ENCODE data around the gene TGFBR3. TPM values are rescaled to one million over a fixed set of nuclear protein-coding genes. Genes with fewer than 3 reads are reported as not detected.

TGFBR3 gene
- total and polyA plus RNA-seq, 2 of the 13 experiments (the other 11 are each of a cell fraction or from before 2014, with no cell fraction given): 76.5 to 195 TPM

- FAIRE-seq (no peak), ATAC-seq (no peak), DNase-seq (ENCODE audit: low spot score) (no peak)
- CTCF ChIA-PET (ENCODE audit: low intra/inter-chr PET ratio, low total read pairs): interaction anchor here (1.4 to 2.3 kb wide), 2 partner anchors 415 to 417 kb away, joined by 6 to 15 read pairs; no protein-coding TSS in a partner anchor
- in situ Hi-C loops (cut with HindIII; ENCODE audit: extremely low pct_ligation_motif_present, low pct_unique_long_range_greater_than_20kb) (loop anchor here (5.0 to 10.0 kb wide), 2 partner anchors 313 to 416 kb away; no protein-coding TSS in a partner anchor), intact Hi-C loops (cut with micrococcal nuclease; ENCODE audit: unreplicated experiment) (loop anchor here (5.0 to 10.0 kb wide), 3 partner anchors 191 to 373 kb away; partner anchors contain the start of genes GLMN and RPAP2)
- H3K36me3 ChIP-seq (replicated peaks in 1 of 2; ENCODE audit: control insufficient read depth in 1 of 2, insufficient read depth in 2 of 2, low read length in 2 of 2): no peaks in the 10 kb centered on the region
- 89% methylated on average over 2 of the region's 2 CpGs for WGBS (ENCODE audit: low lambda C conversion rate)
- H3K27ac ChIP-seq (ENCODE audit: extremely low read length, insufficient read depth, low read length): no peak overlapping the region
- no peaks in the 10 kb centered on the region for H3K9me3 ChIP-seq (ENCODE audit: low read length)
- H3K4me1 ChIP-seq (ENCODE audit: insufficient read depth, low read length): peaks cover 21% of the 10 kb centered on the region
- BruUV-seq (replicated peaks): no TSS peak
- POLR2A ChIA-PET: no interaction called here
- no peak overlapping the region for H3K9ac ChIP-seq (ENCODE audit: insufficient read depth, low read depth, low read length)
- no peak overlapping the region for H3K4me2 ChIP-seq (ENCODE audit: low read depth, low read length)
- H3K27me3 ChIP-seq (ENCODE audit: control insufficient read depth in 1 of 2, insufficient read depth in 2 of 2, low read length in 2 of 2): no peaks in the 10 kb centered on the region
- no peak overlapping the region for H2AFZ ChIP-seq (ENCODE audit: low read length)
- no peaks in the 10 kb centered on the region for H4K20me1 ChIP-seq (ENCODE audit: insufficient read depth, low read length)
- no peaks in the 10 kb centered on the region for H3K79me2 ChIP-seq (ENCODE audit: insufficient read depth, low read length)
- no peak overlapping the region for H3K4me3 ChIP-seq (replicated peaks in 1 of 3; ENCODE audit: insufficient read depth in 1 of 3, low read depth in 2 of 3, low read length in 3 of 3)
- TF ChIP-seq, protein P1, sequence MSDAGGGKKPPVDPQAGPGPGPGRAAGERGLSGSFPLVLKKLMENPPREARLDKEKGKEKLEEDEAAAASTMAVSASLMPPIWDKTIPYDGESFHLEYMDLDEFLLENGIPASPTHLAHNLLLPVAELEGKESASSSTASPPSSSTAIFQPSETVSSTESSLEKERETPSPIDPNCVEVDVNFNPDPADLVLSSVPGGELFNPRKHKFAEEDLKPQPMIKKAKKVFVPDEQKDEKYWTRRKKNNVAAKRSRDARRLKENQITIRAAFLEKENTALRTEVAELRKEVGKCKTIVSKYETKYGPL (CRISPR knock-in tag; IDR thresholded peaks at IDR 0.05): no peak
- TF ChIP-seq SRY (CRISPR knock-in tag; IDR thresholded peaks at IDR 0.05) (no peak), ZNF709 (CRISPR knock-in tag; IDR thresholded peaks at IDR 0.05) (no peak), ZNF468 (CRISPR knock-in tag; IDR thresholded peaks at IDR 0.05) (no peak), BATF2 (CRISPR knock-in tag; IDR thresholded peaks at IDR 0.05) (no peak), ZBTB7A (CRISPR knock-in tag; IDR thresholded peaks at IDR 0.05) (no peak), ZNF781 (CRISPR knock-in tag; IDR thresholded peaks at IDR 0.05; ENCODE audit: borderline replicate concordance, not compliant biosample characterization) (no peak)
- TF ChIP-seq, protein P2, sequence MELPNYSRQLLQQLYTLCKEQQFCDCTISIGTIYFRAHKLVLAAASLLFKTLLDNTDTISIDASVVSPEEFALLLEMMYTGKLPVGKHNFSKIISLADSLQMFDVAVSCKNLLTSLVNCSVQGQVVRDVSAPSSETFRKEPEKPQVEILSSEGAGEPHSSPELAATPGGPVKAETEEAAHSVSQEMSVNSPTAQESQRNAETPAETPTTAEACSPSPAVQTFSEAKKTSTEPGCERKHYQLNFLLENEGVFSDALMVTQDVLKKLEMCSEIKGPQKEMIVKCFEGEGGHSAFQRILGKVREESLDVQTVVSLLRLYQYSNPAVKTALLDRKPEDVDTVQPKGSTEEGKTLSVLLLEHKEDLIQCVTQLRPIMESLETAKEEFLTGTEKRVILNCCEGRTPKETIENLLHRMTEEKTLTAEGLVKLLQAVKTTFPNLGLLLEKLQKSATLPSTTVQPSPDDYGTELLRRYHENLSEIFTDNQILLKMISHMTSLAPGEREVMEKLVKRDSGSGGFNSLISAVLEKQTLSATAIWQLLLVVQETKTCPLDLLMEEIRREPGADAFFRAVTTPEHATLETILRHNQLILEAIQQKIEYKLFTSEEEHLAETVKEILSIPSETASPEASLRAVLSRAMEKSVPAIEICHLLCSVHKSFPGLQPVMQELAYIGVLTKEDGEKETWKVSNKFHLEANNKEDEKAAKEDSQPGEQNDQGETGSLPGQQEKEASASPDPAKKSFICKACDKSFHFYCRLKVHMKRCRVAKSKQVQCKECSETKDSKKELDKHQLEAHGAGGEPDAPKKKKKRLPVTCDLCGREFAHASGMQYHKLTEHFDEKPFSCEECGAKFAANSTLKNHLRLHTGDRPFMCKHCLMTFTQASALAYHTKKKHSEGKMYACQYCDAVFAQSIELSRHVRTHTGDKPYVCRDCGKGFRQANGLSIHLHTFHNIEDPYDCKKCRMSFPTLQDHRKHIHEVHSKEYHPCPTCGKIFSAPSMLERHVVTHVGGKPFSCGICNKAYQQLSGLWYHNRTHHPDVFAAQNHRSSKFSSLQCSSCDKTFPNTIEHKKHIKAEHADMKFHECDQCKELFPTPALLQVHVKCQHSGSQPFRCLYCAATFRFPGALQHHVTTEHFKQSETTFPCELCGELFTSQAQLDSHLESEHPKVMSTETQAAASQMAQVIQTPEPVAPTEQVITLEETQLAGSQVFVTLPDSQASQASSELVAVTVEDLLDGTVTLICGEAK (IDR thresholded peaks at IDR 0.05): no peak
- TF ChIP-seq, protein P2 (CRISPR knock-in tag; IDR thresholded peaks at IDR 0.05): no peak
- TF ChIP-seq, protein P3, sequence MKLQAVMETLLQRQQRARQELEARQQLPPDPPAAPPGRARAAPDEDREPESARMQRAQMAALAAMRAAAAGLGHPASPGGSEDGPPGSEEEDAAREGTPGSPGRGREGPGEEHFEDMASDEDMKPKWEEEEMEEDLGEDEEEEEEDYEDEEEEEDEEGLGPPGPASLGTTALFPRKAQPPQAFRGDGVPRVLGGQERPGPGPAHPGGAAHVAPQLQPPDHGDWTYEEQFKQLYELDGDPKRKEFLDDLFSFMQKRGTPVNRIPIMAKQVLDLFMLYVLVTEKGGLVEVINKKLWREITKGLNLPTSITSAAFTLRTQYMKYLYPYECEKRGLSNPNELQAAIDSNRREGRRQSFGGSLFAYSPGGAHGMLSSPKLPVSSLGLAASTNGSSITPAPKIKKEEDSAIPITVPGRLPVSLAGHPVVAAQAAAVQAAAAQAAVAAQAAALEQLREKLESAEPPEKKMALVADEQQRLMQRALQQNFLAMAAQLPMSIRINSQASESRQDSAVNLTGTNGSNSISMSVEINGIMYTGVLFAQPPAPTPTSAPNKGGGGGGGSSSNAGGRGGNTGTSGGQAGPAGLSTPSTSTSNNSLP (IDR thresholded peaks at IDR 0.05; ENCODE audit: low read depth, low read length): no peak
Measured at GRCh38 chr1:91928026-91928425, 42.1 kb upstream of the TGFBR3 start.
